HepG2 (cell line): ENCODE data around the gene DLEC1. TPM values are rescaled to one million over a fixed set of nuclear protein-coding genes. Genes with fewer than 3 reads are reported as not detected.

Source experiments
- BRF2 ChIP-seq: sonication (generic); formaldehyde crosslinking; IDR thresholded peaks from 2 replicates; pipeline ENCODE4 v1.8.1; 2022; ENCODE audit warnings: mild to moderate bottlenecking, missing genetic modification reagents
- EHMT2 ChIP-seq: fragments of 200-600 bp; sonication (generic); IDR thresholded peaks from 2 replicates; pipeline ENCODE4 v1.7.0; 2017; ENCODE audit warnings: antibody characterized with exemption, low read depth, low read length, borderline replicate concordance
- FOXK1 ChIP-seq: sonication (generic); formaldehyde crosslinking; IDR thresholded peaks from 2 replicates; pipeline ENCODE4 v1.4.0; 2020; ENCODE audit warnings: low read depth, missing genetic modification reagents, borderline replicate concordance
- FOXK2 ChIP-seq: fragments of 450-650 bp; IDR thresholded peaks from 2 replicates; pipeline ENCODE4 v1.6.1; 2016
- GABPA ChIP-seq, 2 experiments: IDR thresholded peaks; 2 replicates each; pipeline ENCODE4 v1.6.1; 2011 to 2016; ENCODE audit warnings: low read depth in 2 of 2, low read length in 1 of 2, missing biosample characterization in 1 of 2, missing genetic modification characterization in 1 of 2
- GMEB1 ChIP-seq: sonication (generic); formaldehyde crosslinking; IDR thresholded peaks from 2 replicates; pipeline ENCODE4 v1.5.1; 2020; ENCODE audit warnings: missing genetic modification reagents, mild to moderate bottlenecking, borderline replicate concordance
- ISL2 ChIP-seq: sonication (generic); formaldehyde crosslinking; IDR thresholded peaks from 2 replicates; pipeline ENCODE4 v1.5.0; 2020; ENCODE audit warnings: missing genetic modification reagents
- KMT2A ChIP-seq: sonication (generic); formaldehyde crosslinking; IDR thresholded peaks from 2 replicates; pipeline ENCODE4 v1.4.0; 2020; ENCODE audit warnings: missing genetic modification reagents
- NFE2L2 ChIP-seq: fragments of 150-350 bp; IDR thresholded peaks from 2 replicates; pipeline ENCODE4 v1.6.1; 2014; ENCODE audit warnings: low read length
- TBX3 ChIP-seq: fragments of 450-650 bp; IDR thresholded peaks from 2 replicates; pipeline ENCODE4 v1.6.1; 2017; ENCODE audit warnings: antibody characterized with exemption, mild to moderate bottlenecking, inconsistent platforms, borderline replicate concordance
- TMF1 ChIP-seq: sonication (generic); formaldehyde crosslinking; IDR thresholded peaks from 2 replicates; pipeline ENCODE4 v1.8.1; 2022; ENCODE audit warnings: low read depth, missing genetic modification reagents
- ZBTB3 ChIP-seq: sonication (generic); formaldehyde crosslinking; IDR thresholded peaks from 2 replicates; pipeline ENCODE4 v1.4.0; 2020; ENCODE audit warnings: low read depth, mild to moderate bottlenecking, moderate library complexity, missing genetic modification reagents, borderline replicate concordance
- ZFP37 ChIP-seq: sonication (generic); formaldehyde crosslinking; IDR thresholded peaks from 2 replicates; pipeline ENCODE4 v1.4.0; 2020; ENCODE audit warnings: missing genetic modification reagents, borderline replicate concordance
- ZNF430 ChIP-seq: sonication (generic); formaldehyde crosslinking; IDR thresholded peaks from 2 replicates; pipeline ENCODE4 v1.9.0; 2021; ENCODE audit warnings: mild to moderate bottlenecking, missing genetic modification reagents
- ZNF468 ChIP-seq: sonication (generic); formaldehyde crosslinking; IDR thresholded peaks from 2 replicates; pipeline ENCODE4 v1.8.0; 2022; ENCODE audit warnings: mild to moderate bottlenecking, moderate library complexity, missing genetic modification reagents
- ZNF567 ChIP-seq: sonication (generic); formaldehyde crosslinking; IDR thresholded peaks from 2 replicates; pipeline ENCODE4 v1.8.1; 2023; ENCODE audit warnings: mild to moderate bottlenecking, missing genetic modification reagents, borderline replicate concordance
- ZNF724P ChIP-seq: sonication (generic); formaldehyde crosslinking; IDR thresholded peaks from 2 replicates; pipeline ENCODE4 v1.8.0; 2022; ENCODE audit warnings: missing genetic modification reagents, borderline replicate concordance
- ZNF891 ChIP-seq: sonication (generic); formaldehyde crosslinking; IDR thresholded peaks from 2 replicates; pipeline ENCODE4 v1.5.0; 2020; ENCODE audit warnings: mild to moderate bottlenecking, missing genetic modification reagents
- ZSCAN9 ChIP-seq: IDR thresholded peaks from 2 replicates; pipeline ENCODE4 v1.6.1; 2016; ENCODE audit warnings: borderline replicate concordance
- polyA plus RNA-seq, 8 experiments: library from polyadenylated mRNA; depleted of rRNA in 3 of 8; stranded (reverse) in 7 of 8; unstranded in 1 of 8; fragments of >200 nt; fragmentation: Illumina TruSeq in 4 of 8; extraction: Trizol in 4 of 8; gene quantifications; 2 replicates each; pipeline versions ENCODE4 v1.2.1 to v1.2.3, GENCODE V29; 2011 to 2016; ENCODE audit warnings: low read depth in 4 of 8, missing spikeins in 1 of 8, mixed read lengths in 1 of 8; ENCODE audit not compliant: insufficient read depth in 1 of 8
- total RNA-seq, 5 experiments: library from RNA; depleted of rRNA; stranded (reverse); fragments of >200 nt; fragmentation: Illumina TruSeq; extraction: Trizol; gene quantifications; 2 replicates each; pipeline ENCODE4 v1.2.3, GENCODE V29; 2016; ENCODE audit warnings: low read depth in 1 of 5
- TF ChIP-seq, protein P1 (sequence below): sonication (generic); formaldehyde crosslinking; IDR thresholded peaks from 2 replicates; pipeline ENCODE4 v1.4.0; 2020; ENCODE audit warnings: missing genetic modification reagents
- TF ChIP-seq, protein P2 (sequence below): sonication (generic); formaldehyde crosslinking; IDR thresholded peaks from 2 replicates; pipeline ENCODE4 v1.4.0; 2020; ENCODE audit warnings: missing genetic modification reagents, mild to moderate bottlenecking, borderline replicate concordance

DLEC1 gene
- total and polyA plus RNA-seq, 2 of the 13 experiments (the other 11 are each of a cell fraction or from before 2014, with no cell fraction given) = 0.09 TPM; not detected in 1

GRCh38 chr3:38133557-38134405 is 94.8 kb downstream of the DLEC1 start (continued):
- TF ChIP-seq TMF1 (peak; percentile 66; the same call in 1 of the 2 replicates), ZSCAN9 (CRISPR knock-in tag) (peak; percentile 79; the same call in 1 of the 2 replicates), ZNF468 (no peak), EHMT2 (no peak), ISL2 (peak; percentile 83), FOXK2 (peak; percentile 72; the same call in 1 of the 2 replicates), BRF2 (CRISPR knock-in tag) (peak; percentile 68; the same call in 1 of the 2 replicates), KMT2A (CRISPR knock-in tag) (peak; percentile 73; the same call in 1 of the 2 replicates), ZNF430 (CRISPR knock-in tag) (peak; percentile 60; the same call in 1 of the 2 replicates), ZNF567 (CRISPR knock-in tag) (0 out of 2 replicates have a peak, but pooled peaks have one; percentile 73), ZBTB3 (CRISPR knock-in tag) (peak; percentile 66; the same call in 1 of the 2 replicates), ZNF891 (CRISPR knock-in tag) (peak; percentile 66; the same call in 1 of the 2 replicates), TBX3 (peak; percentile 38; the same call in 1 of the 2 replicates), GABPA (IDR thresholded peaks at IDR 0.05; ENCODE audit: low read depth, low read length) (no peak), GABPA (CRISPR knock-in tag; IDR thresholded peaks at IDR 0.05; ENCODE audit: low read depth) (peak; percentile 40), NFE2L2 (peak; percentile 46; the same call in 1 of the 2 replicates), ZNF724P (CRISPR knock-in tag) (peak; percentile 44; the same call in 1 of the 2 replicates), ZFP37 (CRISPR knock-in tag) (no peak), FOXK1 (CRISPR knock-in tag) (peak; percentile 37; the same call in 1 of the 2 replicates), GMEB1 (peak; percentile 50; the same call in 1 of the 2 replicates)
- TF ChIP-seq, protein P1, sequence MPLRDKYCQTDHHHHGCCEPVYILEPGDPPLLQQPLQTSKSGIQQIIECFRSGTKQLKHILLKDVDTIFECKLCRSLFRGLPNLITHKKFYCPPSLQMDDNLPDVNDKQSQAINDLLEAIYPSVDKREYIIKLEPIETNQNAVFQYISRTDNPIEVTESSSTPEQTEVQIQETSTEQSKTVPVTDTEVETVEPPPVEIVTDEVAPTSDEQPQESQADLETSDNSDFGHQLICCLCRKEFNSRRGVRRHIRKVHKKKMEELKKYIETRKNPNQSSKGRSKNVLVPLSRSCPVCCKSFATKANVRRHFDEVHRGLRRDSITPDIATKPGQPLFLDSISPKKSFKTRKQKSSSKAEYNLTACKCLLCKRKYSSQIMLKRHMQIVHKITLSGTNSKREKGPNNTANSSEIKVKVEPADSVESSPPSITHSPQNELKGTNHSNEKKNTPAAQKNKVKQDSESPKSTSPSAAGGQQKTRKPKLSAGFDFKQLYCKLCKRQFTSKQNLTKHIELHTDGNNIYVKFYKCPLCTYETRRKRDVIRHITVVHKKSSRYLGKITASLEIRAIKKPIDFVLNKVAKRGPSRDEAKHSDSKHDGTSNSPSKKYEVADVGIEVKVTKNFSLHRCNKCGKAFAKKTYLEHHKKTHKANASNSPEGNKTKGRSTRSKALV (CRISPR knock-in tag) = peak; percentile 59; the same call in 1 of the 2 replicates
- TF ChIP-seq, protein P2, sequence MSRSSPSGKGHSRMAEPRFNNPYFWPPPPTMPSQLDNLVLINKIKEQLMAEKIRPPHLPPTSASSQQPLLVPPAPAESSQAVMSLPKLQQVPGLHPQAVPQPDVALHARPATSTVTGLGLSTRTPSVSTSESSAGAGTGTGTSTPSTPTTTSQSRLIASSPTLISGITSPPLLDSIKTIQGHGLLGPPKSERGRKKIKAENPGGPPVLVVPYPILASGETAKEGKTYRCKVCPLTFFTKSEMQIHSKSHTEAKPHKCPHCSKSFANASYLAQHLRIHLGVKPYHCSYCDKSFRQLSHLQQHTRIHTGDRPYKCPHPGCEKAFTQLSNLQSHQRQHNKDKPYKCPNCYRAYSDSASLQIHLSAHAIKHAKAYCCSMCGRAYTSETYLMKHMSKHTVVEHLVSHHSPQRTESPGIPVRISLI (CRISPR knock-in tag) = peak; percentile 52; the same call in 1 of the 2 replicates
